Measurements from ENCODE around the gene PRSS22.

Gene PRSS22

GRCh38 chr16:2856061-2856670 is 1.8 kb downstream of the PRSS22 start:
- no peak for TF ChIP-seq ZFX (IDR thresholded peaks at IDR 0.05; ENCODE audit: borderline replicate concordance)
- no peak for TF ChIP-seq CTCF (IDR thresholded peaks at IDR 0.05)
- H3K27ac ChIP-seq = peak overlapping the region; percentile 33

- no peak for TF ChIP-seq CTCF (IDR thresholded peaks at IDR 0.05)
- TF ChIP-seq ZFX (IDR thresholded peaks at IDR 0.05; ENCODE audit: borderline replicate concordance) = no peak
These were observed 2.4 kb downstream of the PRSS22 start for GRCh38 chr16:2855536-2855935.

GRCh38 chr16:2854700-2855309 is 3.2 kb downstream of the PRSS22 start:
- TF ChIP-seq ZFX (IDR thresholded peaks at IDR 0.05; ENCODE audit: borderline replicate concordance) = no peak
- TF ChIP-seq CTCF (IDR thresholded peaks at IDR 0.05) = peak; percentile 75
- H3K27ac ChIP-seq = no peak overlapping the region

More at GRCh38 chr16:2855536-2855935, 2.4 kb downstream of the PRSS22 start:
- H3K27ac ChIP-seq = no peak overlapping the region

GRCh38 chr16:2853531-2854073 is 4.4 kb downstream of the PRSS22 start:
- H3K27ac ChIP-seq = no peak overlapping the region
- TF ChIP-seq ZFX (IDR thresholded peaks at IDR 0.05; ENCODE audit: borderline replicate concordance) = no peak
- TF ChIP-seq CTCF (IDR thresholded peaks at IDR 0.05) = no peak

GRCh38 chr16:2852731-2853507 is 5.1 kb downstream of the PRSS22 start:
- TF ChIP-seq CTCF (IDR thresholded peaks at IDR 0.05) = no peak
- TF ChIP-seq ZFX (IDR thresholded peaks at IDR 0.05; ENCODE audit: borderline replicate concordance) = no peak
- H3K27ac ChIP-seq = no peak overlapping the region

GRCh38 chr16:2852003-2852730 is 5.8 kb downstream of the PRSS22 start:
- no peak for TF ChIP-seq ZFX (IDR thresholded peaks at IDR 0.05; ENCODE audit: borderline replicate concordance)
- TF ChIP-seq CTCF (IDR thresholded peaks at IDR 0.05) = no peak
- no peak overlapping the region for H3K27ac ChIP-seq

Data from 22Rv1 (cell line).